Measurements from ENCODE around the gene THOC7. TPM values are rescaled to one million over a fixed set of nuclear protein-coding genes. Genes with fewer than 3 reads are reported as not detected.

The THOC7 gene
- polyA plus RNA-seq, 1 donor from 2014 or later: 78.3 TPM

DNA sequence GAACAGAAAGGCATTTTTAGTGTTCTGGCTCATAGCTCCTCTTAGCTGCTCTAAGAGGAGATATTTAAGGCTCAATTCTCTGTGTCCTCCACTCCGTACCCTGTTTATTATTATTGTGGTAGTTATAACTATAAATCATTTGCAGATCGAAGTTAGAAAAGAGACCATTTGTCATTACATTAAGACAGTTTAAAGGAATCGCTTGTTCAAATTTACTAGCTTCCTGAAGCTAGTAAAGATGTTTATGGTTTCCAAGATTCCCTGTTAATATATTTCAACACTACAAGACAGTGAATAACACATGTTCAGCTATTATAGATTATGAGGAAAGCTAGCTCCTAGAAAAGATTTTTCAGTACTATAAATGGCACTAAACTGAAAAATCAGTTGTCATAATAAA lies 12.7 kb upstream of the THOC7 start:
- peaks cover 14% of the 10 kb centered on the region for H3K79me2 ChIP-seq (replicated peaks; ENCODE audit: insufficient read depth, low read length)
- no peak overlapping the region for H2AFZ ChIP-seq (ENCODE audit: low read depth, low read length)
- H3K27ac ChIP-seq (ENCODE audit: low read length): no peak overlapping the region
- H3K4me2 ChIP-seq (ENCODE audit: low read length): no peak overlapping the region
- no peak overlapping the region for H3K9ac ChIP-seq (ENCODE audit: low read length)
- no peak overlapping the region for H3K4me3 ChIP-seq (ENCODE audit: low read length)
- H3F3A ChIP-seq (ENCODE audit: insufficient read depth, low read length, poor library complexity, severe bottlenecking): no peaks in the 10 kb centered on the region
- no peaks in the 10 kb centered on the region for H3K9me2 ChIP-seq (ENCODE audit: insufficient read depth, low read length)
- H3K27me3 ChIP-seq (ENCODE audit: insufficient read depth, low read depth, low read length): no peaks in the 10 kb centered on the region
- H3K36me3 ChIP-seq (ENCODE audit: insufficient read depth, low read length): no peaks in the 10 kb centered on the region
- TF ChIP-seq POLR2AphosphoS5 (IDR thresholded peaks at IDR 0.05) (no peak), MXI1 (conservative IDR thresholded peaks at IDR 0.05; ENCODE audit: poor library complexity, severe bottlenecking) (no peak), SMC3 (conservative IDR thresholded peaks at IDR 0.05; ENCODE audit: poor library complexity) (no peak), TAF1 (IDR thresholded peaks at IDR 0.05; ENCODE audit: low read depth) (no peak), EP300 (conservative IDR thresholded peaks at IDR 0.05; ENCODE audit: poor library complexity, severe bottlenecking) (no peak), EZH2 (IDR thresholded peaks at IDR 0.05; ENCODE audit: borderline replicate concordance, insufficient read depth, low read length, poor library complexity, severe bottlenecking) (no peak), RAD21 (conservative IDR thresholded peaks at IDR 0.05) (no peak)
- TF ChIP-seq, protein P1, sequence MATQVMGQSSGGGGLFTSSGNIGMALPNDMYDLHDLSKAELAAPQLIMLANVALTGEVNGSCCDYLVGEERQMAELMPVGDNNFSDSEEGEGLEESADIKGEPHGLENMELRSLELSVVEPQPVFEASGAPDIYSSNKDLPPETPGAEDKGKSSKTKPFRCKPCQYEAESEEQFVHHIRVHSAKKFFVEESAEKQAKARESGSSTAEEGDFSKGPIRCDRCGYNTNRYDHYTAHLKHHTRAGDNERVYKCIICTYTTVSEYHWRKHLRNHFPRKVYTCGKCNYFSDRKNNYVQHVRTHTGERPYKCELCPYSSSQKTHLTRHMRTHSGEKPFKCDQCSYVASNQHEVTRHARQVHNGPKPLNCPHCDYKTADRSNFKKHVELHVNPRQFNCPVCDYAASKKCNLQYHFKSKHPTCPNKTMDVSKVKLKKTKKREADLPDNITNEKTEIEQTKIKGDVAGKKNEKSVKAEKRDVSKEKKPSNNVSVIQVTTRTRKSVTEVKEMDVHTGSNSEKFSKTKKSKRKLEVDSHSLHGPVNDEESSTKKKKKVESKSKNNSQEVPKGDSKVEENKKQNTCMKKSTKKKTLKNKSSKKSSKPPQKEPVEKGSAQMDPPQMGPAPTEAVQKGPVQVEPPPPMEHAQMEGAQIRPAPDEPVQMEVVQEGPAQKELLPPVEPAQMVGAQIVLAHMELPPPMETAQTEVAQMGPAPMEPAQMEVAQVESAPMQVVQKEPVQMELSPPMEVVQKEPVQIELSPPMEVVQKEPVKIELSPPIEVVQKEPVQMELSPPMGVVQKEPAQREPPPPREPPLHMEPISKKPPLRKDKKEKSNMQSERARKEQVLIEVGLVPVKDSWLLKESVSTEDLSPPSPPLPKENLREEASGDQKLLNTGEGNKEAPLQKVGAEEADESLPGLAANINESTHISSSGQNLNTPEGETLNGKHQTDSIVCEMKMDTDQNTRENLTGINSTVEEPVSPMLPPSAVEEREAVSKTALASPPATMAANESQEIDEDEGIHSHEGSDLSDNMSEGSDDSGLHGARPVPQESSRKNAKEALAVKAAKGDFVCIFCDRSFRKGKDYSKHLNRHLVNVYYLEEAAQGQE (IDR thresholded peaks at IDR 0.05; ENCODE audit: borderline replicate concordance): no peak
- TF ChIP-seq, protein P2, sequence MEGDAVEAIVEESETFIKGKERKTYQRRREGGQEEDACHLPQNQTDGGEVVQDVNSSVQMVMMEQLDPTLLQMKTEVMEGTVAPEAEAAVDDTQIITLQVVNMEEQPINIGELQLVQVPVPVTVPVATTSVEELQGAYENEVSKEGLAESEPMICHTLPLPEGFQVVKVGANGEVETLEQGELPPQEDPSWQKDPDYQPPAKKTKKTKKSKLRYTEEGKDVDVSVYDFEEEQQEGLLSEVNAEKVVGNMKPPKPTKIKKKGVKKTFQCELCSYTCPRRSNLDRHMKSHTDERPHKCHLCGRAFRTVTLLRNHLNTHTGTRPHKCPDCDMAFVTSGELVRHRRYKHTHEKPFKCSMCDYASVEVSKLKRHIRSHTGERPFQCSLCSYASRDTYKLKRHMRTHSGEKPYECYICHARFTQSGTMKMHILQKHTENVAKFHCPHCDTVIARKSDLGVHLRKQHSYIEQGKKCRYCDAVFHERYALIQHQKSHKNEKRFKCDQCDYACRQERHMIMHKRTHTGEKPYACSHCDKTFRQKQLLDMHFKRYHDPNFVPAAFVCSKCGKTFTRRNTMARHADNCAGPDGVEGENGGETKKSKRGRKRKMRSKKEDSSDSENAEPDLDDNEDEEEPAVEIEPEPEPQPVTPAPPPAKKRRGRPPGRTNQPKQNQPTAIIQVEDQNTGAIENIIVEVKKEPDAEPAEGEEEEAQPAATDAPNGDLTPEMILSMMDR (IDR thresholded peaks at IDR 0.05; ENCODE audit: poor library complexity, severe bottlenecking): no peak
- H4K20me1 ChIP-seq (ENCODE audit: insufficient read depth): no peaks in the 10 kb centered on the region
- H3K9me3 ChIP-seq (ENCODE audit: low read length): no peaks in the 10 kb centered on the region

DNA sequence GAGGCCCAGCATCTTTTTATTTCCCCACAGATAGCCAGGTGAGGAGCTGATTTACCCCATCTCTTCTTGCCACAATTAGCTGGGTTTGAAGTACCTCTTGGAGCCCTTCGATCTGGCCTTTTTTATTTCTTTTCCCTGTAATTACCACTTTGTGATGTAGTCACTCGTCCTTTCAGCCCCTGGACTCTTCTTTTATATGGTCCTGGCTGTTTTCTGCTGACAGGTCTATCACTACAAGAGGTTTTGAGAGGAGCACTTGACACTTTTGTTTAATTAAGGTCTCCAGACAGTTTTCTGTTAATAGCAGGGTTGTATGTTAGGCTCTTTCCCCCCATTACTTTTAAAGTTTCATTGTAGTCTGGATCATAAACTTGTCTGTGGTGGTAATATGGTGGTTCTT lies 11.9 kb upstream of the THOC7 start:
- Histone ChIP-seq H3K9me2 (ENCODE audit: insufficient read depth, low read length) (no peaks in the 10 kb centered on the region), H2AFZ (ENCODE audit: low read depth, low read length) (no peak overlapping the region), H3K27me3 (ENCODE audit: insufficient read depth, low read depth, low read length) (no peaks in the 10 kb centered on the region), H3K9ac (ENCODE audit: low read length) (no peak overlapping the region), H3K4me2 (ENCODE audit: low read length) (no peak overlapping the region), H3K36me3 (ENCODE audit: insufficient read depth, low read length) (no peaks in the 10 kb centered on the region), H3K79me2 (replicated peaks; ENCODE audit: insufficient read depth, low read length) (peaks cover 20% of the 10 kb centered on the region), H4K20me1 (ENCODE audit: insufficient read depth) (no peaks in the 10 kb centered on the region), H3K9me3 (ENCODE audit: low read length) (no peaks in the 10 kb centered on the region), H3K4me3 (ENCODE audit: low read length) (no peak overlapping the region), H3F3A (ENCODE audit: insufficient read depth, low read length, poor library complexity, severe bottlenecking) (no peaks in the 10 kb centered on the region), H3K27ac (ENCODE audit: low read length) (no peak overlapping the region)
- no peak for TF ChIP-seq TAF1 (IDR thresholded peaks at IDR 0.05; ENCODE audit: low read depth)
- TF ChIP-seq EP300 (conservative IDR thresholded peaks at IDR 0.05; ENCODE audit: poor library complexity, severe bottlenecking): no peak
- TF ChIP-seq POLR2AphosphoS5 (IDR thresholded peaks at IDR 0.05): no peak
- TF ChIP-seq SMC3 (conservative IDR thresholded peaks at IDR 0.05; ENCODE audit: poor library complexity): no peak
- TF ChIP-seq, protein P2 (IDR thresholded peaks at IDR 0.05; ENCODE audit: poor library complexity, severe bottlenecking): no peak
- TF ChIP-seq RAD21 (conservative IDR thresholded peaks at IDR 0.05): no peak
- TF ChIP-seq, protein P1 (IDR thresholded peaks at IDR 0.05; ENCODE audit: borderline replicate concordance): no peak

All from neural cell (in vitro differentiated cells).